HepG2 (cell line): ENCODE results near the gene PMVK. TPM values are rescaled to one million over a fixed set of nuclear protein-coding genes. Genes with fewer than 3 reads are reported as not detected.

Experiments
- BCL6 ChIP-seq: IDR thresholded peaks from 2 replicates; pipeline ENCODE4 v1.6.1; 2016; ENCODE audit warnings: missing genetic modification reagents, missing compliant biosample characterization
- CREB1 ChIP-seq, 2 experiments: fragments of 450-650 bp in 1 of 2; IDR thresholded peaks; 2 replicates each; pipeline ENCODE4 v1.6.1; 2016 to 2017; ENCODE audit warnings: control low read depth in 1 of 2, mild to moderate bottlenecking in 1 of 2, missing compliant biosample characterization in 1 of 2, missing genetic modification characterization in 1 of 2
- FOXM1 ChIP-seq: sonication (generic); formaldehyde crosslinking; IDR thresholded peaks from 2 replicates; pipeline ENCODE4 v1.5.0; 2020; ENCODE audit warnings: missing genetic modification reagents
- GABPB1 ChIP-seq: IDR thresholded peaks from 2 replicates; pipeline ENCODE4 v1.6.1; 2016; ENCODE audit warnings: mild to moderate bottlenecking, missing genetic modification reagents, moderate library complexity, missing compliant biosample characterization
- HNRNPH1 ChIP-seq: fragments of 200-400 bp; formaldehyde crosslinking; optimal IDR thresholded peaks from 2 replicates; pipeline ENCODE3; 2017; ENCODE audit warnings: mild to moderate bottlenecking, low read depth, low read length
- MAZ ChIP-seq, 2 experiments: sonication (generic) in 1 of 2; formaldehyde crosslinking in 1 of 2; IDR thresholded peaks; 2 replicates each; pipeline versions ENCODE4 v1.5.0 to v1.6.1; 2012 to 2020; ENCODE audit warnings: low read depth in 2 of 2, mild to moderate bottlenecking in 2 of 2, borderline replicate concordance in 1 of 2, improper control_type of control experiment in 1 of 2, low read length in 1 of 2, missing genetic modification reagents in 1 of 2, moderate library complexity in 1 of 2
- MED1 ChIP-seq: sonication (generic); formaldehyde crosslinking; IDR thresholded peaks from 2 replicates; pipeline ENCODE4 v1.4.0; 2020; ENCODE audit warnings: missing genetic modification reagents
- PAF1 ChIP-seq: IDR thresholded peaks from 2 replicates; pipeline ENCODE4 v1.6.1; 2016; ENCODE audit warnings: missing genetic modification reagents, missing compliant biosample characterization
- PCBP1 ChIP-seq: fragments of 200-400 bp; formaldehyde crosslinking; IDR thresholded peaks from 2 replicates; pipeline ENCODE4 v1.6.1; 2017; ENCODE audit warnings: mild to moderate bottlenecking, low read depth, low read length, borderline replicate concordance
- PLRG1 ChIP-seq: fragments of 450-650 bp; conservative IDR thresholded peaks from 2 replicates; pipeline ENCODE4 v1.6.1; 2016
- POGZ ChIP-seq: sonication (generic); formaldehyde crosslinking; IDR thresholded peaks from 2 replicates; pipeline ENCODE4 v1.4.0; 2020; ENCODE audit warnings: mild to moderate bottlenecking, missing genetic modification reagents
- SKIL ChIP-seq: sonication (generic); formaldehyde crosslinking; IDR thresholded peaks from 2 replicates; pipeline ENCODE4 v1.8.0; 2022; ENCODE audit warnings: missing genetic modification reagents, mild to moderate bottlenecking, moderate library complexity, borderline replicate concordance
- SP2 ChIP-seq: sonication (generic); formaldehyde crosslinking; IDR thresholded peaks from 2 replicates; pipeline ENCODE4 v1.5.1; 2020; ENCODE audit warnings: mild to moderate bottlenecking, missing genetic modification reagents
- SYNCRIP ChIP-seq: fragments of 200-400 bp; formaldehyde crosslinking; IDR thresholded peaks from 2 replicates; pipeline ENCODE4 v1.6.1; 2018; ENCODE audit warnings: mild to moderate bottlenecking, low read depth, low read length; ENCODE audit not compliant: insufficient read depth
- TFDP1 ChIP-seq: IDR thresholded peaks from 2 replicates; pipeline ENCODE4 v1.6.1; 2016; ENCODE audit warnings: missing compliant biosample characterization, missing genetic modification reagents, borderline replicate concordance
- TRIM24 ChIP-seq: sonication (generic); formaldehyde crosslinking; IDR thresholded peaks from 2 replicates; pipeline ENCODE4 v1.8.0; 2022; ENCODE audit warnings: mild to moderate bottlenecking, missing genetic modification reagents
- XRCC5 ChIP-seq: fragments of 200-400 bp; formaldehyde crosslinking; optimal IDR thresholded peaks from 2 replicates; pipeline ENCODE3; 2017; ENCODE audit warnings: mild to moderate bottlenecking, low read length
- ZNF354B ChIP-seq: sonication (generic); formaldehyde crosslinking; IDR thresholded peaks from 2 replicates; pipeline ENCODE4 v1.8.0; 2022; ENCODE audit warnings: mild to moderate bottlenecking, missing genetic modification reagents
- ZNF446 ChIP-seq: sonication (generic); formaldehyde crosslinking; IDR thresholded peaks from 2 replicates; pipeline ENCODE4 v1.5.0; 2020; ENCODE audit warnings: mild to moderate bottlenecking, missing genetic modification reagents
- ZNF468 ChIP-seq: sonication (generic); formaldehyde crosslinking; IDR thresholded peaks from 2 replicates; pipeline ENCODE4 v1.8.0; 2022; ENCODE audit warnings: mild to moderate bottlenecking, moderate library complexity, missing genetic modification reagents
- ZNF577 ChIP-seq: sonication (generic); formaldehyde crosslinking; IDR thresholded peaks from 2 replicates; pipeline ENCODE4 v1.4.0; 2020; ENCODE audit warnings: mild to moderate bottlenecking, low read depth, missing genetic modification reagents, borderline replicate concordance
- ZNF616 ChIP-seq: sonication (generic); formaldehyde crosslinking; IDR thresholded peaks from 2 replicates; pipeline ENCODE4 v1.5.0; 2020; ENCODE audit warnings: low read depth, mild to moderate bottlenecking, missing genetic modification reagents
- ZSCAN20 ChIP-seq: sonication (generic); formaldehyde crosslinking; IDR thresholded peaks from 2 replicates; pipeline ENCODE4 v1.4.0; 2020; ENCODE audit warnings: missing genetic modification reagents, mild to moderate bottlenecking, borderline replicate concordance
- polyA plus RNA-seq, 8 experiments: library from polyadenylated mRNA; depleted of rRNA in 3 of 8; stranded (reverse) in 7 of 8; unstranded in 1 of 8; fragments of >200 nt; fragmentation: Illumina TruSeq in 4 of 8; extraction: Trizol in 4 of 8; gene quantifications; 2 replicates each; pipeline versions ENCODE4 v1.2.1 to v1.2.3, GENCODE V29; 2011 to 2016; ENCODE audit warnings: low read depth in 4 of 8, missing spikeins in 1 of 8, mixed read lengths in 1 of 8; ENCODE audit not compliant: insufficient read depth in 1 of 8
- total RNA-seq, 5 experiments: library from RNA; depleted of rRNA; stranded (reverse); fragments of >200 nt; fragmentation: Illumina TruSeq; extraction: Trizol; gene quantifications; 2 replicates each; pipeline ENCODE4 v1.2.3, GENCODE V29; 2016; ENCODE audit warnings: low read depth in 1 of 5
- TF ChIP-seq, protein P1 (sequence below): IDR thresholded peaks from 2 replicates; pipeline ENCODE4 v1.6.1; 2012; ENCODE audit warnings: low read length, improper control_type of control experiment

Gene PMVK
- total and polyA plus RNA-seq, 2 of the 13 experiments (the other 11 are each of a cell fraction or from before 2014, with no cell fraction given), result 3.9 to 12.6 TPM

- TF ChIP-seq PCBP1, result no peak
- no peak for TF ChIP-seq POGZ (CRISPR knock-in tag)
- no peak for TF ChIP-seq SP2 (CRISPR knock-in tag)
- TF ChIP-seq ZNF354B (CRISPR knock-in tag), result no peak
- no peak for TF ChIP-seq SKIL (CRISPR knock-in tag)
- TF ChIP-seq ZNF577 (CRISPR knock-in tag), result no peak
- no peak for TF ChIP-seq TFDP1 (CRISPR knock-in tag)
- no peak for TF ChIP-seq FOXM1
- no peak for TF ChIP-seq CREB1 (IDR thresholded peaks at IDR 0.05)
- no peak for TF ChIP-seq CREB1 (CRISPR knock-in tag; IDR thresholded peaks at IDR 0.05)
- TF ChIP-seq, protein P1, sequence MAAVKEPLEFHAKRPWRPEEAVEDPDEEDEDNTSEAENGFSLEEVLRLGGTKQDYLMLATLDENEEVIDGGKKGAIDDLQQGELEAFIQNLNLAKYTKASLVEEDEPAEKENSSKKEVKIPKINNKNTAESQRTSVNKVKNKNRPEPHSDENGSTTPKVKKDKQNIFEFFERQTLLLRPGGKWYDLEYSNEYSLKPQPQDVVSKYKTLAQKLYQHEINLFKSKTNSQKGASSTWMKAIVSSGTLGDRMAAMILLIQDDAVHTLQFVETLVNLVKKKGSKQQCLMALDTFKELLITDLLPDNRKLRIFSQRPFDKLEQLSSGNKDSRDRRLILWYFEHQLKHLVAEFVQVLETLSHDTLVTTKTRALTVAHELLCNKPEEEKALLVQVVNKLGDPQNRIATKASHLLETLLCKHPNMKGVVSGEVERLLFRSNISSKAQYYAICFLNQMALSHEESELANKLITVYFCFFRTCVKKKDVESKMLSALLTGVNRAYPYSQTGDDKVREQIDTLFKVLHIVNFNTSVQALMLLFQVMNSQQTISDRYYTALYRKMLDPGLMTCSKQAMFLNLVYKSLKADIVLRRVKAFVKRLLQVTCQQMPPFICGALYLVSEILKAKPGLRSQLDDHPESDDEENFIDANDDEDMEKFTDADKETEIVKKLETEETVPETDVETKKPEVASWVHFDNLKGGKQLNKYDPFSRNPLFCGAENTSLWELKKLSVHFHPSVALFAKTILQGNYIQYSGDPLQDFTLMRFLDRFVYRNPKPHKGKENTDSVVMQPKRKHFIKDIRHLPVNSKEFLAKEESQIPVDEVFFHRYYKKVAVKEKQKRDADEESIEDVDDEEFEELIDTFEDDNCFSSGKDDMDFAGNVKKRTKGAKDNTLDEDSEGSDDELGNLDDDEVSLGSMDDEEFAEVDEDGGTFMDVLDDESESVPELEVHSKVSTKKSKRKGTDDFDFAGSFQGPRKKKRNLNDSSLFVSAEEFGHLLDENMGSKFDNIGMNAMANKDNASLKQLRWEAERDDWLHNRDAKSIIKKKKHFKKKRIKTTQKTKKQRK, result no peak
- peak; percentile 34; the same call in 1 of the 2 replicates for TF ChIP-seq MED1 (CRISPR knock-in tag)
- no peak for TF ChIP-seq HNRNPH1
- TF ChIP-seq ZNF468, result no peak
- no peak for TF ChIP-seq TRIM24
- no peak for TF ChIP-seq ZSCAN20
- TF ChIP-seq ZNF616 (CRISPR knock-in tag), result no peak
- TF ChIP-seq MAZ (IDR thresholded peaks at IDR 0.05; ENCODE audit: borderline replicate concordance, low read depth, low read length), result no peak
- no peak for TF ChIP-seq MAZ (CRISPR knock-in tag; IDR thresholded peaks at IDR 0.05; ENCODE audit: low read depth)
- no peak for TF ChIP-seq XRCC5
- no peak for TF ChIP-seq SYNCRIP
- TF ChIP-seq PLRG1, result no peak
- no peak for TF ChIP-seq ZNF446 (CRISPR knock-in tag)
- no peak for TF ChIP-seq PAF1 (CRISPR knock-in tag)
- TF ChIP-seq GABPB1 (CRISPR knock-in tag), result peak; percentile 42; the same call in 1 of the 2 replicates
- TF ChIP-seq BCL6 (CRISPR knock-in tag), result no peak
These were observed 18.7 kb upstream of the PMVK start (continued) for GRCh38 chr1:154955039-154955717.
